NT2/D1 (cell line): ENCODE measurements around the gene MEOX2.

Experiments used
- DNase-seq: peaks from one replicate; pipeline ENCODE4 v3.0.0-alpha.2; 2011; ENCODE audit warnings: low read depth, low spot score
- H3K27me3 ChIP-seq: 2 replicates; pipeline ENCODE4 v1.6.0; 2011; ENCODE audit warnings: mild to moderate bottlenecking; ENCODE audit not compliant: insufficient read length, insufficient read depth
- H3K36me3 ChIP-seq: 2 replicates; pipeline ENCODE4 v1.6.1; 2011; ENCODE audit warnings: mild to moderate bottlenecking, low read length, mixed read lengths; ENCODE audit not compliant: insufficient read depth, insufficient read length
- H3K4me1 ChIP-seq: 2 replicates; pipeline ENCODE4 v1.5.1; 2011; ENCODE audit not compliant: insufficient read depth, insufficient read length
- H3K4me3 ChIP-seq: 2 replicates; pipeline ENCODE4 v1.5.1; 2011; ENCODE audit warnings: low read depth; ENCODE audit not compliant: insufficient read length
- H3K9ac ChIP-seq: 2 replicates; pipeline ENCODE4 v1.6.0; 2011; ENCODE audit warnings: low read depth; ENCODE audit not compliant: insufficient read length
- H3K9me3 ChIP-seq: 2 replicates; pipeline ENCODE4 v1.5.1; 2011; ENCODE audit warnings: mild to moderate bottlenecking, low read length; ENCODE audit not compliant: insufficient read depth
- SUZ12 ChIP-seq: IDR thresholded peaks from 2 replicates; pipeline ENCODE4 v1.6.1; 2011; ENCODE audit not compliant: insufficient read length, insufficient read depth; ENCODE audit errors: extremely low read depth
- YY1 ChIP-seq: IDR thresholded peaks from 2 replicates; pipeline ENCODE4 v1.6.1; 2011; ENCODE audit not compliant: insufficient read length, insufficient read depth
- ZNF274 ChIP-seq: IDR thresholded peaks from 2 replicates; pipeline ENCODE4 v1.6.1; 2011; ENCODE audit warnings: mild to moderate bottlenecking, low read depth, low read length

Gene MEOX2

GRCh38 chr7:15709978-15710377 is 23.5 kb upstream of the MEOX2 start:
- Histone ChIP-seq H3K4me3 (no peak overlapping the region), H3K4me1 (no peaks in the 10 kb centered on the region), H3K27me3 (no peaks in the 10 kb centered on the region), H3K36me3 (no peaks in the 10 kb centered on the region), H3K9me3 (no peaks in the 10 kb centered on the region), H3K9ac (no peak overlapping the region)
- TF ChIP-seq ZNF274 (no peak), YY1 (no peak), SUZ12 (no peak)
- no peak for DNase-seq

GRCh38 chr7:15707570-15707969 is 21.1 kb upstream of the MEOX2 start:
- H3K4me1 ChIP-seq = no peaks in the 10 kb centered on the region
- TF ChIP-seq ZNF274 = no peak
- no peak for TF ChIP-seq YY1
- TF ChIP-seq SUZ12 = no peak
- DNase-seq = no peak
- no peaks in the 10 kb centered on the region for H3K36me3 ChIP-seq
- H3K4me3 ChIP-seq = no peak overlapping the region
- no peak overlapping the region for H3K9ac ChIP-seq
- H3K27me3 ChIP-seq = no peaks in the 10 kb centered on the region
- H3K9me3 ChIP-seq = no peaks in the 10 kb centered on the region

- H3K4me1 ChIP-seq = no peaks in the 10 kb centered on the region
- H3K27me3 ChIP-seq = no peaks in the 10 kb centered on the region
- H3K9me3 ChIP-seq = no peaks in the 10 kb centered on the region
- no peaks in the 10 kb centered on the region for H3K36me3 ChIP-seq
- H3K9ac ChIP-seq = no peak overlapping the region
- no peak for TF ChIP-seq YY1
- TF ChIP-seq ZNF274 = no peak
- no peak for TF ChIP-seq SUZ12
- no peak for DNase-seq
- no peak overlapping the region for H3K4me3 ChIP-seq
Observed at GRCh38 chr7:15703732-15704131, 17.2 kb upstream of the MEOX2 start.

GRCh38 chr7:15692501-15693020 is 6.1 kb upstream of the MEOX2 start:
- Histone ChIP-seq H3K4me3 (no peak overlapping the region), H3K9ac (no peak overlapping the region), H3K36me3 (no peaks in the 10 kb centered on the region), H3K27me3 (peaks cover 20% of the 10 kb centered on the region), H3K9me3 (no peaks in the 10 kb centered on the region), H3K4me1 (no peaks in the 10 kb centered on the region)
- no peak for DNase-seq
- TF ChIP-seq SUZ12 (no peak), ZNF274 (no peak), YY1 (no peak)

- H3K27me3 ChIP-seq = peaks cover 56% of the 10 kb centered on the region
- no peak for DNase-seq
- H3K9ac ChIP-seq = no peak overlapping the region
- TF ChIP-seq YY1 = no peak
- no peak for TF ChIP-seq ZNF274
- no peak for TF ChIP-seq SUZ12
- no peaks in the 10 kb centered on the region for H3K9me3 ChIP-seq
- H3K4me1 ChIP-seq = no peaks in the 10 kb centered on the region
- H3K4me3 ChIP-seq = no peak overlapping the region
- no peaks in the 10 kb centered on the region for H3K36me3 ChIP-seq
Observed at GRCh38 chr7:15688911-15689310, 2.4 kb upstream of the MEOX2 start.

- Histone ChIP-seq H3K9me3 (no peaks in the 10 kb centered on the region), H3K4me3 (peak overlapping the region; percentile 3), H3K4me1 (no peaks in the 10 kb centered on the region), H3K36me3 (no peaks in the 10 kb centered on the region), H3K9ac (no peak overlapping the region), H3K27me3 (peaks cover 63% of the 10 kb centered on the region)
- TF ChIP-seq SUZ12 = no peak
- TF ChIP-seq ZNF274 = no peak
- no peak for TF ChIP-seq YY1
- DNase-seq = no peak
Observed at GRCh38 chr7:15688279-15688626, 1.8 kb upstream of the MEOX2 start.

GRCh38 chr7:15687546-15688278 is 1.2 kb upstream of the MEOX2 start:
- TF ChIP-seq YY1 (no peak), SUZ12 (no peak), ZNF274 (no peak)
- H3K36me3 ChIP-seq = no peaks in the 10 kb centered on the region
- no peaks in the 10 kb centered on the region for H3K9me3 ChIP-seq
- no peak overlapping the region for H3K9ac ChIP-seq
- peaks cover 63% of the 10 kb centered on the region for H3K27me3 ChIP-seq
- H3K4me1 ChIP-seq = no peaks in the 10 kb centered on the region
- DNase-seq = no peak
- peak overlapping the region; percentile 3 for H3K4me3 ChIP-seq
